ENCODE data around the gene MTARC1. TPM values are rescaled to one million over a fixed set of nuclear protein-coding genes. Genes with fewer than 3 reads are reported as not detected.

Gene MTARC1
- polyA plus RNA-seq, 1 donor (not counting 4 experiments of a cell fraction or from before 2014, with no cell fraction given) = 2.1 TPM

DNA sequence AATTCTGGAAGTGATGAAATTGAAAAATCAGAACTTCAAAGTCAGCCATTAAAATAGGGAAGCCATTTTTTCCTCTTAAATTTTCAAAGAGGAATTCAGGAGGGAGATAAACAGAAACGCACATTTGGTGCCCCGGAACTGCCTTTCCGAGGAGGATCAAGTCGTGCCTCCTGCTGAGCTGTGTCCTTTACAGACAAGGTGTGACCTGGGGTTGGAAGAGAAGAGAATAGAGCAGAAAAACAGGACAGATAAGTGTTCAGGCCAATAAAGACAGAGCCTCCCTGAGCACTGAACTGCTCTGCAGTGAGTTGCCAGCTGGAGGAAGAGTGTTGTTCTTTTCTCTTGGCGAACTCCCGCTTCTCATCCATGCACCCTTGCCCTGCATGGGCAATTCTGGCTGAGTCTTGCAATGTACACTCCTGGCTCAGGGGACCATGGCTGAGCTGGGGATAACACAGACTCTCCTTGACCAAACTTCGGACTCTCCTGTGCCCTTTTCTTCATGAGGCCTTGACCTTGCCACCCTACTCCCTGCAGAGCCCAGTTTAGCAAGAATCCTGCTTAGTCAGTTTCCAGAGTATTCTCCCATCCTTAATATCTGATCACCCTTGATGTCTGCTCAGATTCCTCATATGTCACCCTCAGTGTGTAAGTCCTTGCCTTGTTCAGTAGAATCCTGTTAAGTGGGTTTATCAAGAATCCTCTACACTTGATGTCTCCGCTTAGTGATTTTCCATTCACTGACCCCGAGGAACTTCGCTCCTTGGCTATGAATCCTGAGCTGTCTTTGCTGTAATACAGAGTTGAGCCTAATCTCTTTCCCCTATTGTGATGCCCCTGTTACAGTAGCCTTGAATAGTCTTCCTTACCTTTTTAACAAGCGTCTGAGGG lies 1.3 kb upstream of the MTARC1 start:
- DNase-seq (ENCODE audit: low read depth, low spot score) = no peak

DNA sequence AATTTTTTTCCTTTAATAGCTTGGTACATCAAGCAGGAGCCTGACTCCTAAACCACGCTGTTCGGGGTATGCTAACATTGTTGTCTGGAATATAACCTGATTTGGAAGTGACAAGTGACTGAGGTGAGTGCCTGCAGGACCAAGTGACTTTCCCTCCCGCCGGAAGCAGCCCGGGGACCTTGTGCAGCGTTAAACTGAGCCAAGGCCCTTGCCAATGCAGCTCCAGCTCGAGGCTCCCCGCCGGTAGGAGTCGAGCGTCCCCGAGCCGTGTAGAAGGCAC lies 716 bp upstream of the MTARC1 start:
- dilution Hi-C loops (cut with MboI; ENCODE audit: extremely low pct_ligation_motif_present, low sequenced_read_pairs) = no loop called here
- no peak for DNase-seq (ENCODE audit: low read depth, low spot score)

More for the DNA sequence above, 1.3 kb upstream of the MTARC1 start:
- no peaks in the 10 kb centered on the region for H3K9me1 ChIP-seq (ENCODE audit: control insufficient read depth, extremely low read depth, insufficient read depth, low read length)
- FAIRE-seq = no peak
- H3K4me2 ChIP-seq (ENCODE audit: control insufficient read depth, extremely low read depth, insufficient read depth, low read depth, low read length) = no peak overlapping the region
- H3K4me1 ChIP-seq (ENCODE audit: control insufficient read depth, extremely low read depth, insufficient read depth, low read length) = no peaks in the 10 kb centered on the region
- no peaks in the 10 kb centered on the region for H3K79me2 ChIP-seq (ENCODE audit: control insufficient read depth, insufficient read depth, low read length)
- H3K4me3 ChIP-seq (ENCODE audit: control insufficient read depth in 2 of 3, extremely low read depth in 1 of 3, insufficient read depth in 2 of 3, low read depth in 1 of 3, low read length in 3 of 3) = no peak overlapping the region
- H3K9ac ChIP-seq (ENCODE audit: control insufficient read depth, extremely low read depth, insufficient read depth, low read length) = no peak overlapping the region
- H3K27ac ChIP-seq (ENCODE audit: control insufficient read depth, insufficient read depth, low read length) = no peak overlapping the region
- H4K20me1 ChIP-seq (ENCODE audit: control insufficient read depth, extremely low read depth, insufficient read depth, low read length) = no peaks in the 10 kb centered on the region
- no peak overlapping the region for H2AFZ ChIP-seq (ENCODE audit: control insufficient read depth, low read length)
- TF ChIP-seq CTCF (optimal IDR thresholded peaks at IDR 0.05 in 1 of 3, IDR thresholded peaks at IDR 0.05 in 1 of 3, conservative IDR thresholded peaks at IDR 0.05 in 1 of 3; ENCODE audit: extremely low read depth in 1 of 3, insufficient read depth in 2 of 3, low read length in 3 of 3) = no peak
- no peak for TF ChIP-seq EZH2 (IDR thresholded peaks at IDR 0.05; ENCODE audit: low read length)
- no peaks in the 10 kb centered on the region for H3K9me3 ChIP-seq (ENCODE audit: control insufficient read depth, low read depth, low read length)
- no peaks in the 10 kb centered on the region for H3K36me3 ChIP-seq (ENCODE audit: control insufficient read depth in 2 of 2, extremely low read depth in 1 of 2, insufficient read depth in 2 of 2, low read length in 2 of 2)
- dilution Hi-C loops (cut with MboI; ENCODE audit: extremely low pct_ligation_motif_present, low sequenced_read_pairs) = no loop called here
- peaks cover 6% of the 10 kb centered on the region for H3K27me3 ChIP-seq (ENCODE audit: control insufficient read depth, extremely low read depth, insufficient read depth, low read length)

More for the DNA sequence above, 716 bp upstream of the MTARC1 start:
- no peak for FAIRE-seq
- no peak overlapping the region for H2AFZ ChIP-seq (ENCODE audit: control insufficient read depth, low read length)
- no peaks in the 10 kb centered on the region for H3K9me1 ChIP-seq (ENCODE audit: control insufficient read depth, extremely low read depth, insufficient read depth, low read length)
- H3K9ac ChIP-seq (ENCODE audit: control insufficient read depth, extremely low read depth, insufficient read depth, low read length) = no peak overlapping the region
- peaks cover 2% of the 10 kb centered on the region for H3K4me1 ChIP-seq (ENCODE audit: control insufficient read depth, extremely low read depth, insufficient read depth, low read length)
- H3K4me2 ChIP-seq (ENCODE audit: control insufficient read depth, extremely low read depth, insufficient read depth, low read depth, low read length) = no peak overlapping the region
- no peaks in the 10 kb centered on the region for H3K36me3 ChIP-seq (ENCODE audit: control insufficient read depth in 2 of 2, extremely low read depth in 1 of 2, insufficient read depth in 2 of 2, low read length in 2 of 2)
- TF ChIP-seq EZH2 (IDR thresholded peaks at IDR 0.05; ENCODE audit: low read length) (no peak), CTCF (optimal IDR thresholded peaks at IDR 0.05 in 1 of 3, IDR thresholded peaks at IDR 0.05 in 1 of 3, conservative IDR thresholded peaks at IDR 0.05 in 1 of 3; ENCODE audit: extremely low read depth in 1 of 3, insufficient read depth in 2 of 3, low read length in 3 of 3) (no peak)
- H3K9me3 ChIP-seq (ENCODE audit: control insufficient read depth, low read depth, low read length) = no peaks in the 10 kb centered on the region
- no peaks in the 10 kb centered on the region for H3K79me2 ChIP-seq (ENCODE audit: control insufficient read depth, insufficient read depth, low read length)
- H3K27ac ChIP-seq (ENCODE audit: control insufficient read depth, insufficient read depth, low read length) = no peak overlapping the region
- H3K27me3 ChIP-seq (ENCODE audit: control insufficient read depth, extremely low read depth, insufficient read depth, low read length) = peaks cover 6% of the 10 kb centered on the region
- no peaks in the 10 kb centered on the region for H4K20me1 ChIP-seq (ENCODE audit: control insufficient read depth, extremely low read depth, insufficient read depth, low read length)
- no peak overlapping the region for H3K4me3 ChIP-seq (ENCODE audit: control insufficient read depth in 2 of 3, extremely low read depth in 1 of 3, insufficient read depth in 2 of 3, low read depth in 1 of 3, low read length in 3 of 3)

All from keratinocyte (primary cell).